ENCODE measurements around the gene CD300LD.

GRCh38 chr17:74539281-74539820, 52.7 kb downstream of the CD300LD start:
- TF ChIP-seq CTCF (IDR thresholded peaks at IDR 0.05) (no peak), POLR2A (IDR thresholded peaks at IDR 0.05) (no peak), POLR2AphosphoS5 (IDR thresholded peaks at IDR 0.05) (no peak)
